IPS DF 19.7 (cell line): ENCODE measurements around the gene GPR35.

Experiments used
- DNase-seq: peaks from one replicate; pipeline ENCODE4 v3.0.0-alpha.2; 2013; ENCODE audit warnings: low read depth, low spot score

GPR35 gene

GRCh38 chr2:240622531-240623235 lies 2.6 kb upstream of the GPR35 start:
- no peak for DNase-seq

- DNase-seq: no peak
Measured at GRCh38 chr2:240623531-240624010, 1.7 kb upstream of the GPR35 start.

- DNase-seq: no peak
Measured at GRCh38 chr2:240624011-240624949, 1.0 kb upstream of the GPR35 start.

- DNase-seq: no peak
Measured at GRCh38 chr2:240626531-240627300, 1.4 kb downstream of the GPR35 start.

GRCh38 chr2:240627736-240628506 lies 2.6 kb downstream of the GPR35 start:
- no peak for DNase-seq

GRCh38 chr2:240628507-240628807 lies 3.2 kb downstream of the GPR35 start:
- no peak for DNase-seq

GRCh38 chr2:240628808-240629618 lies 3.7 kb downstream of the GPR35 start:
- DNase-seq: no peak

GRCh38 chr2:240629619-240629967 lies 4.3 kb downstream of the GPR35 start:
- DNase-seq: no peak

- DNase-seq: no peak
Measured at GRCh38 chr2:240629968-240630770, 4.9 kb downstream of the GPR35 start.

GRCh38 chr2:240630771-240631547 lies 5.7 kb downstream of the GPR35 start:
- DNase-seq: no peak

GRCh38 chr2:240631548-240632305 lies 6.4 kb downstream of the GPR35 start:
- no peak for DNase-seq

- DNase-seq: no peak
Measured at GRCh38 chr2:240632306-240632721, 7.0 kb downstream of the GPR35 start.

- no peak for DNase-seq
Measured at GRCh38 chr2:240635121-240635997, 10.1 kb downstream of the GPR35 start.

GRCh38 chr2:240635998-240636547 lies 10.8 kb downstream of the GPR35 start:
- DNase-seq: no peak

GRCh38 chr2:240636563-240637115 lies 11.4 kb downstream of the GPR35 start:
- no peak for DNase-seq

- DNase-seq: no peak
Measured at GRCh38 chr2:240637116-240637900, 12.0 kb downstream of the GPR35 start.
